ENCODE results near the gene STIM2. TPM values are rescaled to one million over a fixed set of nuclear protein-coding genes. Genes with fewer than 3 reads are reported as not detected.
A peak's percentile ranks its signal among the peaks of the same experiment; 100 is the strongest.

Gene STIM2
- total and polyA plus RNA-seq, 9 of the 15 experiments (the other 6 are each of a cell fraction or from before 2014, with no cell fraction given) = 7.2 to 26.8 (median 15.4) TPM

GRCh38 chr4:26861434-26862186 lies 969 bp downstream of the STIM2 start (continued):
- TF ChIP-seq ATF2 (CRISPR knock-in tag; IDR thresholded peaks at IDR 0.05) (no peak), SMARCA4 (IDR thresholded peaks at IDR 0.05) (0 out of 2 replicates have a peak, but pooled peaks have one; percentile 33), CBX8 (IDR thresholded peaks at IDR 0.05; ENCODE audit: borderline replicate concordance, extremely low read depth, low read depth, low read length, poor library complexity, severe bottlenecking) (no peak), ZNF398 (CRISPR knock-in tag; IDR thresholded peaks at IDR 0.05) (no peak), ZBTB17 (CRISPR knock-in tag; IDR thresholded peaks at IDR 0.05) (no peak), ZNF561 (CRISPR knock-in tag; conservative IDR thresholded peaks at IDR 0.05) (no peak), GABPA (tag; conservative IDR thresholded peaks at IDR 0.05; ENCODE audit: low read depth) (peak; percentile 30), MAZ (CRISPR knock-in tag; conservative IDR thresholded peaks at IDR 0.05 in 1 of 2, IDR thresholded peaks at IDR 0.05 in 1 of 2) (0 out of 4 replicates have a peak, but pooled peaks of 1 of the 2 experiments have one; percentile 17), MCM7 (IDR thresholded peaks at IDR 0.05) (no peak), ATF3 (IDR thresholded peaks at IDR 0.05) (no peak), ATF3 (CRISPR knock-in tag; conservative IDR thresholded peaks at IDR 0.05) (no peak), SMARCE1 (IDR thresholded peaks at IDR 0.05) (peak; percentile 42; the same call in 1 of the 2 replicates), HLTF (IDR thresholded peaks at IDR 0.05) (no peak), NKRF (IDR thresholded peaks at IDR 0.05; ENCODE audit: borderline replicate concordance) (0 out of 2 replicates have a peak, but pooled peaks have one; percentile 20), KLF1 (tag; IDR thresholded peaks at IDR 0.05) (no peak), ARID4B (CRISPR knock-in tag; IDR thresholded peaks at IDR 0.05) (0 out of 2 replicates have a peak, but pooled peaks have one; percentile 41)

Data from K562 (cell line).